ENCODE measurements around the gene HP.

Gene HP

GRCh38 chr16:72105978-72106377 lies 51.7 kb downstream of the HP start:
- Histone ChIP-seq H3K4me3 (replicated peaks; ENCODE audit: insufficient read depth, low read length) (no peak overlapping the region), H3K27me3 (ENCODE audit: insufficient read depth, poor library complexity, severe bottlenecking) (no peaks in the 10 kb centered on the region), H3K27ac (replicated peaks) (no peak overlapping the region)
- no peak for DNase-seq (ENCODE audit: low read depth in 1 of 2, low spot score in 1 of 2)
- TF ChIP-seq SPI1 (IDR thresholded peaks at IDR 0.05; ENCODE audit: borderline replicate concordance, low read depth) (no peak), POLR2AphosphoS5 (IDR thresholded peaks at IDR 0.05; ENCODE audit: low read depth) (no peak), GABPA (IDR thresholded peaks at IDR 0.05; ENCODE audit: low read depth) (no peak)
- TF ChIP-seq, protein P1, sequence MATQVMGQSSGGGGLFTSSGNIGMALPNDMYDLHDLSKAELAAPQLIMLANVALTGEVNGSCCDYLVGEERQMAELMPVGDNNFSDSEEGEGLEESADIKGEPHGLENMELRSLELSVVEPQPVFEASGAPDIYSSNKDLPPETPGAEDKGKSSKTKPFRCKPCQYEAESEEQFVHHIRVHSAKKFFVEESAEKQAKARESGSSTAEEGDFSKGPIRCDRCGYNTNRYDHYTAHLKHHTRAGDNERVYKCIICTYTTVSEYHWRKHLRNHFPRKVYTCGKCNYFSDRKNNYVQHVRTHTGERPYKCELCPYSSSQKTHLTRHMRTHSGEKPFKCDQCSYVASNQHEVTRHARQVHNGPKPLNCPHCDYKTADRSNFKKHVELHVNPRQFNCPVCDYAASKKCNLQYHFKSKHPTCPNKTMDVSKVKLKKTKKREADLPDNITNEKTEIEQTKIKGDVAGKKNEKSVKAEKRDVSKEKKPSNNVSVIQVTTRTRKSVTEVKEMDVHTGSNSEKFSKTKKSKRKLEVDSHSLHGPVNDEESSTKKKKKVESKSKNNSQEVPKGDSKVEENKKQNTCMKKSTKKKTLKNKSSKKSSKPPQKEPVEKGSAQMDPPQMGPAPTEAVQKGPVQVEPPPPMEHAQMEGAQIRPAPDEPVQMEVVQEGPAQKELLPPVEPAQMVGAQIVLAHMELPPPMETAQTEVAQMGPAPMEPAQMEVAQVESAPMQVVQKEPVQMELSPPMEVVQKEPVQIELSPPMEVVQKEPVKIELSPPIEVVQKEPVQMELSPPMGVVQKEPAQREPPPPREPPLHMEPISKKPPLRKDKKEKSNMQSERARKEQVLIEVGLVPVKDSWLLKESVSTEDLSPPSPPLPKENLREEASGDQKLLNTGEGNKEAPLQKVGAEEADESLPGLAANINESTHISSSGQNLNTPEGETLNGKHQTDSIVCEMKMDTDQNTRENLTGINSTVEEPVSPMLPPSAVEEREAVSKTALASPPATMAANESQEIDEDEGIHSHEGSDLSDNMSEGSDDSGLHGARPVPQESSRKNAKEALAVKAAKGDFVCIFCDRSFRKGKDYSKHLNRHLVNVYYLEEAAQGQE (IDR thresholded peaks at IDR 0.05; ENCODE audit: insufficient replicate concordance, low read depth): no peak
- TF ChIP-seq, protein P2, sequence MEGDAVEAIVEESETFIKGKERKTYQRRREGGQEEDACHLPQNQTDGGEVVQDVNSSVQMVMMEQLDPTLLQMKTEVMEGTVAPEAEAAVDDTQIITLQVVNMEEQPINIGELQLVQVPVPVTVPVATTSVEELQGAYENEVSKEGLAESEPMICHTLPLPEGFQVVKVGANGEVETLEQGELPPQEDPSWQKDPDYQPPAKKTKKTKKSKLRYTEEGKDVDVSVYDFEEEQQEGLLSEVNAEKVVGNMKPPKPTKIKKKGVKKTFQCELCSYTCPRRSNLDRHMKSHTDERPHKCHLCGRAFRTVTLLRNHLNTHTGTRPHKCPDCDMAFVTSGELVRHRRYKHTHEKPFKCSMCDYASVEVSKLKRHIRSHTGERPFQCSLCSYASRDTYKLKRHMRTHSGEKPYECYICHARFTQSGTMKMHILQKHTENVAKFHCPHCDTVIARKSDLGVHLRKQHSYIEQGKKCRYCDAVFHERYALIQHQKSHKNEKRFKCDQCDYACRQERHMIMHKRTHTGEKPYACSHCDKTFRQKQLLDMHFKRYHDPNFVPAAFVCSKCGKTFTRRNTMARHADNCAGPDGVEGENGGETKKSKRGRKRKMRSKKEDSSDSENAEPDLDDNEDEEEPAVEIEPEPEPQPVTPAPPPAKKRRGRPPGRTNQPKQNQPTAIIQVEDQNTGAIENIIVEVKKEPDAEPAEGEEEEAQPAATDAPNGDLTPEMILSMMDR (IDR thresholded peaks at IDR 0.05; ENCODE audit: insufficient read depth, low read length): no peak

DNA sequence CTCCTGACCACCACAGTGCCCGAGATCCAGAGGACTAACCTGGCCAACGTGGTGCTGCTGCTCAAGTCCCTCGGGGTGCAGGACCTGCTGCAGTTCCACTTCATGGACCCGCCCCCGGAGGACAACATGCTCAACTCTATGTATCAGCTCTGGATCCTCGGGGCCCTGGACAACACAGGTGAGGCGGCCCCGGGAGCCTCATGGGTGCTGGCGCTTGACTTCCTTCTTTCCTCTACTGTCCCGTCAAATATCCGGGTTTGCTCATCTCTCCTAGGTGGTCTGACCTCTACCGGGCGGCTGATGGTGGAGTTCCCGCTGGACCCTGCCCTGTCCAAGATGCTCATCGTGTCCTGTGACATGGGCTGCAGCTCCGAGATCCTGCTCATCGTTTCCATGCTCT lies 53.1 kb downstream of the HP start:
- DNase-seq (ENCODE audit: low read depth in 1 of 2, low spot score in 1 of 2): no peak
- H3K27me3 ChIP-seq (ENCODE audit: insufficient read depth, poor library complexity, severe bottlenecking): no peaks in the 10 kb centered on the region
- H3K4me3 ChIP-seq (replicated peaks; ENCODE audit: insufficient read depth, low read length): no peak overlapping the region
- TF ChIP-seq GABPA (IDR thresholded peaks at IDR 0.05; ENCODE audit: low read depth): no peak
- TF ChIP-seq, protein P2 (IDR thresholded peaks at IDR 0.05; ENCODE audit: insufficient read depth, low read length): no peak
- no peak for TF ChIP-seq SPI1 (IDR thresholded peaks at IDR 0.05; ENCODE audit: borderline replicate concordance, low read depth)
- TF ChIP-seq POLR2AphosphoS5 (IDR thresholded peaks at IDR 0.05; ENCODE audit: low read depth): no peak
- TF ChIP-seq, protein P1 (IDR thresholded peaks at IDR 0.05; ENCODE audit: insufficient replicate concordance, low read depth): no peak
- H3K27ac ChIP-seq (replicated peaks): no peak overlapping the region

GRCh38 chr16:72108353-72109102 lies 54.2 kb downstream of the HP start:
- Histone ChIP-seq H3K4me3 (replicated peaks; ENCODE audit: insufficient read depth, low read length) (no peak overlapping the region), H3K27ac (replicated peaks) (no peak overlapping the region), H3K27me3 (ENCODE audit: insufficient read depth, poor library complexity, severe bottlenecking) (no peaks in the 10 kb centered on the region)
- DNase-seq (ENCODE audit: low read depth in 1 of 2, low spot score in 1 of 2): no peak
- TF ChIP-seq SPI1 (IDR thresholded peaks at IDR 0.05; ENCODE audit: borderline replicate concordance, low read depth) (no peak), POLR2AphosphoS5 (IDR thresholded peaks at IDR 0.05; ENCODE audit: low read depth) (no peak), GABPA (IDR thresholded peaks at IDR 0.05; ENCODE audit: low read depth) (no peak)
- TF ChIP-seq, protein P2 (IDR thresholded peaks at IDR 0.05; ENCODE audit: insufficient read depth, low read length): no peak
- TF ChIP-seq, protein P1 (IDR thresholded peaks at IDR 0.05; ENCODE audit: insufficient replicate concordance, low read depth): no peak

Data from HL-60 (cell line).